HG03175 (cell line): ENCODE measurements around the gene ARMS2.

ENCODE experiments used
- ATAC-seq: cut with Tn5 transposase; IDR thresholded peaks from one replicate; pipeline ENCODE4 v1.9.1; 2021; ENCODE audit warnings: mild to moderate bottlenecking, moderate library complexity; ENCODE audit not compliant: unreplicated experiment

Gene ARMS2

GRCh38 chr10:122492999-122493481 lies 38.6 kb downstream of the ARMS2 start:
- no peak for ATAC-seq

- no peak for ATAC-seq
Observed at GRCh38 chr10:122493761-122494160, 39.3 kb downstream of the ARMS2 start.

GRCh38 chr10:122494173-122494820 lies 39.8 kb downstream of the ARMS2 start:
- ATAC-seq, result no peak

- ATAC-seq, result no peak
Observed at GRCh38 chr10:122494833-122495232, 40.4 kb downstream of the ARMS2 start.

- no peak for ATAC-seq
Observed at GRCh38 chr10:122495406-122496340, 41.2 kb downstream of the ARMS2 start.

GRCh38 chr10:122497241-122497640 lies 42.8 kb downstream of the ARMS2 start:
- ATAC-seq, result no peak

- no peak for ATAC-seq
Observed at GRCh38 chr10:122498521-122498920, 44.1 kb downstream of the ARMS2 start.

- ATAC-seq, result no peak
Observed at GRCh38 chr10:122499012-122499411, 44.6 kb downstream of the ARMS2 start.

- ATAC-seq, result no peak
Observed at GRCh38 chr10:122499491-122499941, 45.1 kb downstream of the ARMS2 start.

- no peak for ATAC-seq
Observed at GRCh38 chr10:122500194-122500593, 45.7 kb downstream of the ARMS2 start.

- ATAC-seq, result no peak
Observed at GRCh38 chr10:122500726-122501125, 46.3 kb downstream of the ARMS2 start.

- no peak for ATAC-seq
Observed at GRCh38 chr10:122503012-122503411, 48.6 kb downstream of the ARMS2 start.

GRCh38 chr10:122503886-122504609 lies 49.6 kb downstream of the ARMS2 start:
- no peak for ATAC-seq

GRCh38 chr10:122504610-122504950 lies 50.1 kb downstream of the ARMS2 start:
- no peak for ATAC-seq

- ATAC-seq, result no peak
Observed at GRCh38 chr10:122505011-122505410, 50.6 kb downstream of the ARMS2 start.

- ATAC-seq, result no peak
Observed at GRCh38 chr10:122505885-122506645, 51.6 kb downstream of the ARMS2 start.
